Measurements from ENCODE around the gene PDZD4.

DNA sequence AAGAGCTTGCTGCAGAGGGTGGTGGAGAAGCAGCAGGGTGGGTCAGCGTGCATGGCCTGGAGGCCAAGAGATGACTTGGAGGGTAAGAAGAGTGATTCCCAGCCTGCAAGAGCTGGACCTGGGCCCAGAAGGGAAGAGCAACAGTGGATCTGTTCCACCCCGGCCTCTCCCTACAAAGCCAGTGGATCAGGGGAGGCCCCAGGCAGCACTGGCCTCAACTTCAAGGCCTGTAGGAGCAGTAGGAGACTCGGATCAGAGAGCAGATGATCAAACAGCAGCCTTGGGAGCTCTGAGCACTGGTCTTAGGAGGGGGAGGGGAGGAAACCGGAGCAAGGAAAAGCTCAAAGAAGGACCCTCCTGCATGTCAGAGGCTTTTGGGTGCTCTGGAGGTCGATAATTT, 48.0 kb upstream of the PDZD4 start:
- TF ChIP-seq, protein P1, sequence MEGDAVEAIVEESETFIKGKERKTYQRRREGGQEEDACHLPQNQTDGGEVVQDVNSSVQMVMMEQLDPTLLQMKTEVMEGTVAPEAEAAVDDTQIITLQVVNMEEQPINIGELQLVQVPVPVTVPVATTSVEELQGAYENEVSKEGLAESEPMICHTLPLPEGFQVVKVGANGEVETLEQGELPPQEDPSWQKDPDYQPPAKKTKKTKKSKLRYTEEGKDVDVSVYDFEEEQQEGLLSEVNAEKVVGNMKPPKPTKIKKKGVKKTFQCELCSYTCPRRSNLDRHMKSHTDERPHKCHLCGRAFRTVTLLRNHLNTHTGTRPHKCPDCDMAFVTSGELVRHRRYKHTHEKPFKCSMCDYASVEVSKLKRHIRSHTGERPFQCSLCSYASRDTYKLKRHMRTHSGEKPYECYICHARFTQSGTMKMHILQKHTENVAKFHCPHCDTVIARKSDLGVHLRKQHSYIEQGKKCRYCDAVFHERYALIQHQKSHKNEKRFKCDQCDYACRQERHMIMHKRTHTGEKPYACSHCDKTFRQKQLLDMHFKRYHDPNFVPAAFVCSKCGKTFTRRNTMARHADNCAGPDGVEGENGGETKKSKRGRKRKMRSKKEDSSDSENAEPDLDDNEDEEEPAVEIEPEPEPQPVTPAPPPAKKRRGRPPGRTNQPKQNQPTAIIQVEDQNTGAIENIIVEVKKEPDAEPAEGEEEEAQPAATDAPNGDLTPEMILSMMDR (conservative IDR thresholded peaks at IDR 0.05; ENCODE audit: low read depth, low read length), result no peak
- no peak for TF ChIP-seq EZH2 (IDR thresholded peaks at IDR 0.05; ENCODE audit: low read length, unreplicated experiment)
